WTC11 (cell line): ENCODE results near the gene DCTD.

ENCODE experiments used
- CTCF ChIP-seq: fragments of 200-600 bp; IDR thresholded peaks from 2 replicates; pipeline ENCODE4 v1.8.0; 2022; ENCODE audit warnings: antibody characterized with exemption
- E2F5 ChIP-seq: sonication (generic); formaldehyde crosslinking; IDR thresholded peaks from 2 replicates; pipeline ENCODE4 v1.8.1; 2022; ENCODE audit warnings: mild to moderate bottlenecking, moderate library complexity, missing genetic modification reagents
- FOXJ3 ChIP-seq: sonication (generic); formaldehyde crosslinking; IDR thresholded peaks from 2 replicates; pipeline ENCODE4 v1.9.0; 2021; ENCODE audit warnings: missing genetic modification reagents, mild to moderate bottlenecking, borderline replicate concordance
- SMAD3 ChIP-seq: sonication (generic); formaldehyde crosslinking; IDR thresholded peaks from 2 replicates; pipeline ENCODE4 v1.8.0; 2022; ENCODE audit warnings: missing genetic modification reagents, mild to moderate bottlenecking, borderline replicate concordance

- TF ChIP-seq SMAD3 (no peak), CTCF (no peak), FOXJ3 (CRISPR knock-in tag) (no peak), E2F5 (no peak)
These were observed 54.9 kb downstream of the DCTD start for GRCh38 chr4:182862141-182862875.
